H1 (cell line): ENCODE results near the gene TP53I13. TPM values are rescaled to one million over a fixed set of nuclear protein-coding genes. Genes with fewer than 3 reads are reported as not detected.

Experiments used
- CTCF ChIA-PET: fragments of 300-600 bp; sonication (Branson Sonifier 250); formaldehyde crosslinking; loops from one replicate; lab custom pipeline; 2021; ENCODE audit not compliant: partially characterized antibody; lab: Charles Lee
- POLR2A ChIA-PET: fragments of 300-600 bp; sonication (Branson Sonifier 250); formaldehyde crosslinking; loops from one replicate; lab custom pipeline; 2021; ENCODE audit warnings: inconsistent platforms; ENCODE audit not compliant: partially characterized antibody; lab: Charles Lee
- DNase-seq, 2 experiments: peaks; one replicate each; pipeline versions ENCODE4 v3.0.0 to v3.0.0-alpha.2; 2010 to 2022; ENCODE audit warnings: low spot score in 2 of 2, low read depth in 1 of 2, mixed read lengths in 1 of 2
- FAIRE-seq: peaks from 2 replicates; lab custom pipeline; 2011; peaks lifted over from hg19 to GRCh38; lab: Jason Lieb, UNC
- H2AFZ ChIP-seq: 2 replicates; pipeline ENCODE4 v1.8.1; 2012; ENCODE audit warnings: low read length, inconsistent platforms
- H2AK5ac ChIP-seq: 2 replicates; pipeline ENCODE4 v1.6.1; 2013; ENCODE audit warnings: low read depth, low read length
- H2BK120ac ChIP-seq: replicated peaks from 2 replicates; pipeline ENCODE3; 2013; ENCODE audit warnings: low read depth, low read length, inconsistent platforms
- H2BK12ac ChIP-seq: 2 replicates; pipeline ENCODE4 v1.6.1; 2013; ENCODE audit warnings: low read depth, low read length
- H2BK15ac ChIP-seq: 2 replicates; pipeline ENCODE4 v1.6.1; 2013; ENCODE audit warnings: low read length
- H2BK20ac ChIP-seq: 2 replicates; pipeline ENCODE4 v1.6.1; 2013; ENCODE audit warnings: low read length
- H2BK5ac ChIP-seq: 2 replicates; pipeline ENCODE4 v1.6.1; 2013; ENCODE audit warnings: low read depth, low read length
- H3K14ac ChIP-seq: 2 replicates; pipeline ENCODE4 v1.6.1; 2013; ENCODE audit warnings: inconsistent platforms; ENCODE audit not compliant: insufficient read length
- H3K18ac ChIP-seq: 2 replicates; pipeline ENCODE4 v1.6.1; 2013; ENCODE audit warnings: low read length; ENCODE audit errors: extremely low read depth
- H3K23ac ChIP-seq: 2 replicates; pipeline ENCODE4 v1.6.1; 2013; ENCODE audit warnings: inconsistent platforms; ENCODE audit not compliant: insufficient read length
- H3K23me2 ChIP-seq: 2 replicates; pipeline ENCODE4 v1.6.1; 2013; ENCODE audit warnings: low read depth, low read length
- H3K27ac ChIP-seq: 2 replicates; pipeline ENCODE4 v1.6.1; 2011; ENCODE audit warnings: low read depth, low read length, inconsistent platforms
- H3K27me3 ChIP-seq, 4 experiments: replicated peaks in 1 of 4; 1 replicate in 1 of 4; 2 replicates in 3 of 4; pipeline versions ENCODE4 v1.6.1 to v1.8.1; 2011 to 2013; ENCODE audit warnings: low read length in 3 of 4, mild to moderate bottlenecking in 3 of 4, inconsistent platforms in 2 of 4, mixed read lengths in 2 of 4, moderate library complexity in 1 of 4; ENCODE audit not compliant: control insufficient read depth in 3 of 4, insufficient read depth in 3 of 4; ENCODE audit errors: extremely low read depth in 1 of 4
- H3K36me3 ChIP-seq, 4 experiments: 2 replicates each; pipeline versions ENCODE4 v1.6.1 to v1.8.1; 2011 to 2013; ENCODE audit warnings: mild to moderate bottlenecking in 4 of 4, low read length in 3 of 4, moderate library complexity in 2 of 4, control low read depth in 1 of 4, inconsistent platforms in 1 of 4; ENCODE audit not compliant: insufficient read depth in 4 of 4, control insufficient read depth in 2 of 4
- H3K4ac ChIP-seq: replicated peaks from 2 replicates; pipeline ENCODE3; 2013; ENCODE audit warnings: low read length, low read depth, mixed read lengths, inconsistent platforms; ENCODE audit not compliant: insufficient read length
- H3K4me1 ChIP-seq, 4 experiments: replicated peaks in 1 of 4; 1 replicate in 1 of 4; 2 replicates in 3 of 4; pipeline versions ENCODE4 v1.6.1 to v1.8.1; 2011 to 2013; ENCODE audit warnings: low read length in 3 of 4, inconsistent platforms in 2 of 4, mixed read lengths in 1 of 4; ENCODE audit not compliant: insufficient read depth in 4 of 4, control insufficient read depth in 3 of 4
- H3K4me2 ChIP-seq, 2 experiments: 2 replicates each; pipeline versions ENCODE4 v1.6.1 to v1.8.1; 2011 to 2013; ENCODE audit warnings: low read depth in 2 of 2, low read length in 2 of 2, control low read depth in 1 of 2, inconsistent platforms in 1 of 2, mild to moderate bottlenecking in 1 of 2; ENCODE audit not compliant: insufficient read depth in 1 of 2
- H3K4me3 ChIP-seq, 4 experiments: fragments of 200-600, 300-600 bp in 1 of 4; sonication (generic), shearing (Covaris generic), sonication (Bioruptor Twin) in 1 of 4; 2 replicates each; pipeline versions ENCODE4 v1.5.1 to v1.8.1; 2011 to 2016; ENCODE audit warnings: low read length in 4 of 4, low read depth in 3 of 4, control low read depth in 2 of 4, inconsistent platforms in 2 of 4, mild to moderate bottlenecking in 2 of 4, mixed read lengths in 1 of 4, moderate library complexity in 1 of 4; ENCODE audit not compliant: insufficient read depth in 2 of 4; ENCODE audit errors: extremely low read depth in 1 of 4
- H3K56ac ChIP-seq: replicated peaks from 2 replicates; pipeline ENCODE3; 2013; ENCODE audit warnings: low read depth, mild to moderate bottlenecking, mixed read lengths, low read length, inconsistent platforms; ENCODE audit not compliant: insufficient read length
- H3K79me1 ChIP-seq: 2 replicates; pipeline ENCODE4 v1.6.1; 2013; ENCODE audit warnings: low read depth, low read length, control low read depth
- H3K79me2 ChIP-seq, 2 experiments: 2 replicates each; pipeline versions ENCODE4 v1.6.1 to v1.8.1; 2012 to 2013; ENCODE audit warnings: low read length in 2 of 2, mild to moderate bottlenecking in 2 of 2, inconsistent platforms in 1 of 2; ENCODE audit not compliant: insufficient read depth in 2 of 2, control insufficient read depth in 1 of 2
- H3K9ac ChIP-seq, 4 experiments: replicated peaks in 1 of 4; 1 replicate in 1 of 4; 2 replicates in 3 of 4; pipeline versions ENCODE4 v1.6.1 to v1.8.1; 2011 to 2013; ENCODE audit warnings: low read depth in 3 of 4, low read length in 3 of 4, control low read depth in 2 of 4, mild to moderate bottlenecking in 2 of 4, moderate library complexity in 2 of 4, inconsistent platforms in 1 of 4; ENCODE audit errors: extremely low read depth in 1 of 4
- H3K9me3 ChIP-seq, 2 experiments: 2 replicates each; pipeline versions ENCODE4 v1.6.1 to v1.8.1; 2012 to 2013; ENCODE audit warnings: mild to moderate bottlenecking in 2 of 2, moderate library complexity in 2 of 2, control low read depth in 1 of 2, inconsistent platforms in 1 of 2, low read depth in 1 of 2, low read length in 1 of 2, mixed read lengths in 1 of 2; ENCODE audit not compliant: insufficient read depth in 2 of 2
- H4K20me1 ChIP-seq, 2 experiments: replicated peaks in 1 of 2; 2 replicates each; pipeline versions ENCODE3 to v1.8.1; 2011 to 2013; ENCODE audit warnings: inconsistent platforms in 2 of 2, low read length in 2 of 2, mild to moderate bottlenecking in 1 of 2; ENCODE audit not compliant: insufficient read depth in 2 of 2, control insufficient read depth in 1 of 2
- H4K5ac ChIP-seq: 2 replicates; pipeline ENCODE4 v1.6.1; 2013; ENCODE audit warnings: low read length, low read depth, mixed read lengths, inconsistent platforms; ENCODE audit not compliant: insufficient read length
- H4K8ac ChIP-seq: 2 replicates; pipeline ENCODE4 v1.8.0; 2013; ENCODE audit warnings: mild to moderate bottlenecking, moderate library complexity, low read length, inconsistent platforms; ENCODE audit not compliant: insufficient read depth; ENCODE audit errors: extremely low read depth
- H4K91ac ChIP-seq: replicated peaks from 2 replicates; pipeline ENCODE3; 2013; ENCODE audit warnings: low read length, mixed read lengths, inconsistent platforms; ENCODE audit not compliant: insufficient read length
- CBX5 ChIP-seq: fragments of 300-800, 300-1000 bp; sonication (generic); IDR thresholded peaks from 2 replicates; pipeline ENCODE4 v1.7.1; 2016; ENCODE audit warnings: antibody characterized with exemption, low read length, low read depth
- HDAC2 ChIP-seq, 2 experiments: fragments of 300-600 bp in 1 of 2; sonication (generic) in 1 of 2; IDR thresholded peaks; 2 replicates each; pipeline ENCODE4 v1.6.1; 2011 to 2012; ENCODE audit warnings: low read depth in 2 of 2, low read length in 2 of 2, mild to moderate bottlenecking in 2 of 2, moderate library complexity in 2 of 2, borderline replicate concordance in 1 of 2, inconsistent platforms in 1 of 2
- WGBS, 2 experiments: shearing (Covaris generic) in 1 of 2; methylation state at CpG; one replicate each; pipeline versions ENCODE4 v1.1.6 to v1.1.7; 2013 to 2015; ENCODE audit warnings: low lambda C conversion rate in 2 of 2, mixed read lengths in 2 of 2, inconsistent platforms in 1 of 2, low coverage in 1 of 2, missing lambda C conversion rate in 1 of 2; ENCODE audit not compliant: insufficient replicate concordance in 2 of 2, insufficient coverage in 1 of 2, insufficient read length in 1 of 2; ENCODE audit errors: extremely low coverage in 1 of 2, missing lambda C conversion rate in 1 of 2; 5-methylcytosine and 5-hydroxymethylcytosine counted together
- polyA plus RNA-seq, 7 experiments: library from polyadenylated mRNA; depleted of rRNA in 3 of 7; stranded (reverse) in 5 of 7; unstranded in 2 of 7; fragments of >200 nt in 5 of 7; fragments of 200-250 nt in 2 of 7; gene quantifications; 1 replicate in 5 of 7; 2 replicates in 1 of 7; 4 replicates in 1 of 7; pipeline versions ENCODE4 v1.2.1 to v1.2.3, GENCODE V29; 2011 to 2013; ENCODE audit warnings: missing spikeins in 2 of 7, mixed read lengths in 2 of 7
- total RNA-seq: library from RNA; stranded (reverse); fragmentation: NEBNext Ultra II Directional; extraction: Animal tissue kit (Norgen Biotek cat#: 25700); gene quantifications from 2 replicates; pipeline ENCODE4 v1.2.1, GENCODE V29; 2021
- TF ChIP-seq, protein P1 (sequence below): IDR thresholded peaks from 2 replicates; pipeline ENCODE4 v1.6.1; 2011; ENCODE audit warnings: low read length, improper control_type of control experiment

TP53I13 gene
- total and polyA plus RNA-seq, 2 of the 8 experiments (the other 6 are each of a cell fraction or from before 2014, with no cell fraction given), result 22.4 to 35.7 TPM

DNA sequence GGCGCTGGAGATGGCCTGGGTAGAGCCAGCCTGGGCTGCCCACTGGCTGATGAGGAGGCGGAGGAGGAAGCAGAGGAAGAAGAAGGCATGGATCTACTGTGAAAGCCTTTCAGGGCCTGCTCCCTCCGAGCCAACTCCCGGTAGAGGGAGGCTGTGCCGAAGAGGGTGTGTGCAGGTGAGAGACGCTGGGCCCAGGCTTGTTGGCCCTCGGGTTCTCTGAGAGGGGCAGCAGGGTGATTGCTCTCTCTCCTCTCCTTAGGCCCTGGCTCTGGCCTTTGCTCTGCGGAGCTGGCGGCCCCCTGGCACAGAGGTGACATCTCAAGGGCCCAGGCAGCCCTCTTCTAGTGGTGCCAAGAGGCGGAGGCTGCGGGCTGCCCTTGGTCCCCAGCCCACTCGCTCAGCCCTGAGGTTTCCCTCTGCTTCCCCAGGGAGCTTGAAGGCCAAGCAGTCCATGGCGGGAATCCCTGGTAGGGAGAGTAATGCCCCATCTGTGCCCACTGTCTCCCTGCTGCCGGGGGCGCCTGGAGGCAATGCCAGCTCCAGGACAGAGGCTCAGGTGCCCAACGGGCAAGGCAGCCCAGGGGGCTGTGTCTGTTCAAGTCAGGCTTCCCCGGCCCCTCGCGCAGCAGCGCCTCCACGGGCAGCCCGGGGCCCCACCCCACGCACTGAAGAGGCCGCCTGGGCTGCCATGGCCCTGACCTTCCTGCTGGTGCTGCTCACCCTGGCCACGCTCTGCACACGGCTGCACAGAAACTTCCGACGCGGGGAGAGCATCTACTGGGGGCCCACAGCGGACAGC, 3.6 kb downstream of the TP53I13 start:
- no peaks in the 10 kb centered on the region for H3K9me3 ChIP-seq
- peaks cover 0 to 18% (median 10%) of the 10 kb centered on the region in 4 experiments; a peak in 5 of 7 replicates for H3K27me3 ChIP-seq
- H4K91ac ChIP-seq, result no peak overlapping the region
- H3K4me3 ChIP-seq, result peak overlapping the region in 1 of 4 experiments; percentile 54; a peak in 2 of 8 replicates
- H2BK120ac ChIP-seq, result no peak overlapping the region
- H3K4me1 ChIP-seq, result peaks cover 0 to 9% (median 7%) of the 10 kb centered on the region in 4 experiments; a peak in 5 of 7 replicates
- no peak overlapping the region for H3K27ac ChIP-seq
- no peak overlapping the region for H3K56ac ChIP-seq
- peaks cover 3 to 22% (median 13%) of the 10 kb centered on the region in 4 experiments; a peak in 6 of 8 replicates for H3K36me3 ChIP-seq
- no peak overlapping the region for H2BK20ac ChIP-seq
- H3K23me2 ChIP-seq, result peaks cover 16% of the 10 kb centered on the region
- H3K79me1 ChIP-seq, result no peaks in the 10 kb centered on the region
- no peak overlapping the region for H2BK15ac ChIP-seq
- H2BK12ac ChIP-seq, result no peak overlapping the region
- no peak overlapping the region for H3K14ac ChIP-seq
- POLR2A ChIA-PET, result interaction anchor here (1.2 to 2.5 kb wide), 7 partner anchors 8 to 367 kb away, joined by 3 to 9 read pairs (median 3); partner anchors contain the start of genes ANKRD13B and NUFIP2
- TF ChIP-seq, protein P1, sequence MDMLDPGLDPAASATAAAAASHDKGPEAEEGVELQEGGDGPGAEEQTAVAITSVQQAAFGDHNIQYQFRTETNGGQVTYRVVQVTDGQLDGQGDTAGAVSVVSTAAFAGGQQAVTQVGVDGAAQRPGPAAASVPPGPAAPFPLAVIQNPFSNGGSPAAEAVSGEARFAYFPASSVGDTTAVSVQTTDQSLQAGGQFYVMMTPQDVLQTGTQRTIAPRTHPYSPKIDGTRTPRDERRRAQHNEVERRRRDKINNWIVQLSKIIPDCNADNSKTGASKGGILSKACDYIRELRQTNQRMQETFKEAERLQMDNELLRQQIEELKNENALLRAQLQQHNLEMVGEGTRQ, result no peak
- TF ChIP-seq CBX5 (no peak), HDAC2 (IDR thresholded peaks at IDR 0.05; ENCODE audit: borderline replicate concordance in 1 of 2, low read depth in 2 of 2, low read length in 2 of 2) (no peak)
- no peaks in the 10 kb centered on the region for H3K79me2 ChIP-seq
- no peak overlapping the region for H2AK5ac ChIP-seq
- no peak overlapping the region for H2AFZ ChIP-seq
- peaks cover 0 to 1% of the 10 kb centered on the region in 2 experiments for H4K20me1 ChIP-seq
- no peak overlapping the region for H3K23ac ChIP-seq
- H3K4me2 ChIP-seq, result peak overlapping the region; percentile 32 to 76; a peak in 2 of 4 replicates
- DNase-seq (no peak), FAIRE-seq (no peak)
- H3K18ac ChIP-seq, result peak overlapping the region; percentile 65
- CTCF ChIA-PET, result interaction anchor here (0.7 to 15.3 kb wide), 20 partner anchors 11 to 816 kb away, joined by 3 to 167 read pairs (median 4); partner anchors contain the start of genes ANKRD13B, CORO6 and TAOK1
- no peak overlapping the region for H3K4ac ChIP-seq
- peak overlapping the region; percentile 36; the same call in 1 of the 2 replicates for H4K8ac ChIP-seq
- H4K5ac ChIP-seq, result no peak overlapping the region
- no peak overlapping the region for H2BK5ac ChIP-seq
- WGBS, 2 experiments, result 83% methylated on average over 17 of the region's 30 CpGs; no CpG with 5 or more reads in 1 of the 2 experiments
- H3K9ac ChIP-seq, result no peak overlapping the region
